ENCODE results near the gene GLG1. TPM values are rescaled to one million over a fixed set of nuclear protein-coding genes. Genes with fewer than 3 reads are reported as not detected.
A peak's percentile ranks its signal among the peaks of the same experiment; 100 is the strongest.

Gene GLG1
- total RNA-seq, 3 donors from 2014 or later (not counting 1 experiment from before 2014, with no cell fraction given) = 184 to 225 (median 188) TPM

DNA sequence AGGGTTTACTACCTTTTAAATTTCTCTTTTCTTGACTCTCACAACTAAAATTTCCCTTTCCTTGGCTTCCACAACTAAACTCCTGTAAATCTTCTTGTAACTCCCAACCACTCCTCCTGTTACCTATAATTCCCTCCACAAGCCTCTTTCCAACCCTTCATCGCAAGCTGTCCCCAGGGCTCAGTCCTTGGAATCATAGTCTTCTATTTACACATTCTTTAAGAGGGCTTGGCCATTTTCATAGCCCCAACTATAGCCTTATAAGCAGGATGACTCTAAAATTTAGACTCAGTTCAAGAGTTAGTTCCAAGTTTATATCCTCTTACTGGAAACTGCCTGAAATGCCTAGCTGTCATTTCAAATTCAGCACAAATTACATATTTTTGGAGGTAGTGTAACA is 23.9 kb downstream of the GLG1 start:
- Mint-ChIP-seq H3K9me3 (no peaks in the 10 kb centered on the region), H3K4me3 (peak overlapping the region; percentile 3), H3K36me3 (no peaks in the 10 kb centered on the region), H3K27me3 (ENCODE audit: low read depth in 2 of 2) (no peaks in the 10 kb centered on the region), H3K27ac (peak overlapping the region; percentile 21 to 61), H3K4me1 (peaks cover 63 to 83% of the 10 kb centered on the region in 2 donors)
- Histone ChIP-seq H3K27me3 (ENCODE audit: control insufficient read depth, insufficient read depth, low read length) (no peaks in the 10 kb centered on the region), H3K9me3 (ENCODE audit: control insufficient read depth, insufficient read depth, low read length) (no peaks in the 10 kb centered on the region), H3K4me3 (ENCODE audit: low read length) (no peak overlapping the region), H3K36me3 (ENCODE audit: control insufficient read depth, insufficient read depth, low read length) (peaks cover 5% of the 10 kb centered on the region), H3K4me1 (ENCODE audit: control insufficient read depth, insufficient read depth, low read length) (peaks cover 8% of the 10 kb centered on the region), H3K27ac (ENCODE audit: low read length) (no peak overlapping the region)
- 97% methylated on average over 1 of the region's 1 CpG for WGBS (ENCODE audit: insufficient coverage)
- ATAC-seq = no peak
- intact Hi-C loops (cut with micrococcal nuclease) = no loop called here
- TF ChIP-seq, protein P1, sequence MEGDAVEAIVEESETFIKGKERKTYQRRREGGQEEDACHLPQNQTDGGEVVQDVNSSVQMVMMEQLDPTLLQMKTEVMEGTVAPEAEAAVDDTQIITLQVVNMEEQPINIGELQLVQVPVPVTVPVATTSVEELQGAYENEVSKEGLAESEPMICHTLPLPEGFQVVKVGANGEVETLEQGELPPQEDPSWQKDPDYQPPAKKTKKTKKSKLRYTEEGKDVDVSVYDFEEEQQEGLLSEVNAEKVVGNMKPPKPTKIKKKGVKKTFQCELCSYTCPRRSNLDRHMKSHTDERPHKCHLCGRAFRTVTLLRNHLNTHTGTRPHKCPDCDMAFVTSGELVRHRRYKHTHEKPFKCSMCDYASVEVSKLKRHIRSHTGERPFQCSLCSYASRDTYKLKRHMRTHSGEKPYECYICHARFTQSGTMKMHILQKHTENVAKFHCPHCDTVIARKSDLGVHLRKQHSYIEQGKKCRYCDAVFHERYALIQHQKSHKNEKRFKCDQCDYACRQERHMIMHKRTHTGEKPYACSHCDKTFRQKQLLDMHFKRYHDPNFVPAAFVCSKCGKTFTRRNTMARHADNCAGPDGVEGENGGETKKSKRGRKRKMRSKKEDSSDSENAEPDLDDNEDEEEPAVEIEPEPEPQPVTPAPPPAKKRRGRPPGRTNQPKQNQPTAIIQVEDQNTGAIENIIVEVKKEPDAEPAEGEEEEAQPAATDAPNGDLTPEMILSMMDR (IDR thresholded peaks at IDR 0.05) = no peak
- no peak for DNase-seq

DNA sequence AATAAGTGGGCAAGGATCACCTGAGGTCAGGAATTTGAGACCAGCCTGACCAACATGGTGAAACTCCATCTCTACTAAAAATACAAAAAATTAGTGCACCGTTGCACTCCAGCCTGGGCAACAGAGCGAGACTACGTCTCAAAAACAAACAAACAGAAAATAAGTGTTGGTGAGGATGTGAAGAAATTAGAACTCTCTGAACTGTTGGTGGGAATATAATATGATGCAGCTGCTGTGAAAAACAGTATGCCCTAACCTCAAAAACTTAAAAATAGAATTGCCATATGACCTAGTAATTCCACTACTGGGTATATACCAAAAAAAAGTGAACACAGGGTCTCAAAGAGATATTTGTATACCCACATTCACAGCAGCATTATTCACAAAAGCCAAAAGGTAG is 26.1 kb downstream of the GLG1 start:
- Mint-ChIP-seq H3K4me3 (peak overlapping the region; percentile 25), H3K36me3 (no peaks in the 10 kb centered on the region), H3K4me1 (peaks cover 57 to 79% of the 10 kb centered on the region in 2 donors), H3K27ac (peak overlapping the region; percentile 65 to 83), H3K27me3 (ENCODE audit: low read depth in 2 of 2) (no peaks in the 10 kb centered on the region), H3K9me3 (no peaks in the 10 kb centered on the region)
- no CpG with 5 or more reads among the region's 3 CpGs for WGBS (ENCODE audit: insufficient coverage)
- DNase-seq = no peak
- Histone ChIP-seq H3K9me3 (ENCODE audit: control insufficient read depth, insufficient read depth, low read length) (no peaks in the 10 kb centered on the region), H3K27me3 (ENCODE audit: control insufficient read depth, insufficient read depth, low read length) (no peaks in the 10 kb centered on the region), H3K36me3 (ENCODE audit: control insufficient read depth, insufficient read depth, low read length) (no peaks in the 10 kb centered on the region), H3K4me1 (ENCODE audit: control insufficient read depth, insufficient read depth, low read length) (peaks cover 8% of the 10 kb centered on the region), H3K27ac (ENCODE audit: low read length) (no peak overlapping the region), H3K4me3 (ENCODE audit: low read length) (no peak overlapping the region)
- TF ChIP-seq, protein P1 (IDR thresholded peaks at IDR 0.05) = no peak
- intact Hi-C loops (cut with micrococcal nuclease) = no loop called here
- ATAC-seq = peak in 2 of 3 donors; percentile 61 to 62

DNA sequence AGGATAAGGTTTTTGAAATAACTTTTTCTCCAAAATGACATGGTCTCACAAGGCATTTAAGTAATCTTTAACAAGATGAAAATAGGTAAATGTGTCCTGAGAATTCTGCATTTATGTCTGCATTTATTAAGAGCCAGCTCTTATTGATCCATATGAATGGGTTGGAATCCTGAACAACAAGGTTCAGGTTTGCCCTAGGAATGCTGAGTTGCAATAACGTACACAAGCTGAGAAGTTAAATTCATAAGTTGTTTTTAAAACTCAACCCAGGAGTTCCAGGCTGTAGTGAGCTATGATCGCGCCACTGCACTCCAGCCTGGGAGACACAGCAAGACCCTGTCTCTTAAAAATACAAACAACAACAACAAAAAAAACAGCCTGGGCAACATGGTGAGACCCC is 28.1 kb downstream of the GLG1 start:
- Histone ChIP-seq H3K4me1 (ENCODE audit: control insufficient read depth, insufficient read depth, low read length) (peaks cover 5% of the 10 kb centered on the region), H3K36me3 (ENCODE audit: control insufficient read depth, insufficient read depth, low read length) (no peaks in the 10 kb centered on the region), H3K27me3 (ENCODE audit: control insufficient read depth, insufficient read depth, low read length) (no peaks in the 10 kb centered on the region), H3K4me3 (ENCODE audit: low read length) (no peak overlapping the region), H3K9me3 (ENCODE audit: control insufficient read depth, insufficient read depth, low read length) (no peaks in the 10 kb centered on the region), H3K27ac (ENCODE audit: low read length) (no peak overlapping the region)
- TF ChIP-seq, protein P1 (IDR thresholded peaks at IDR 0.05) = no peak
- Mint-ChIP-seq H3K36me3 (no peaks in the 10 kb centered on the region), H3K4me1 (peaks cover 62 to 79% of the 10 kb centered on the region in 2 donors), H3K27me3 (ENCODE audit: low read depth in 2 of 2) (no peaks in the 10 kb centered on the region), H3K9me3 (no peaks in the 10 kb centered on the region), H3K4me3 (no peak overlapping the region), H3K27ac (no peak overlapping the region)
- no peak for ATAC-seq
- WGBS (ENCODE audit: insufficient coverage) = 87% methylated on average over 3 of the region's 3 CpGs
- intact Hi-C loops (cut with micrococcal nuclease) = no loop called here
- no peak for DNase-seq

DNA sequence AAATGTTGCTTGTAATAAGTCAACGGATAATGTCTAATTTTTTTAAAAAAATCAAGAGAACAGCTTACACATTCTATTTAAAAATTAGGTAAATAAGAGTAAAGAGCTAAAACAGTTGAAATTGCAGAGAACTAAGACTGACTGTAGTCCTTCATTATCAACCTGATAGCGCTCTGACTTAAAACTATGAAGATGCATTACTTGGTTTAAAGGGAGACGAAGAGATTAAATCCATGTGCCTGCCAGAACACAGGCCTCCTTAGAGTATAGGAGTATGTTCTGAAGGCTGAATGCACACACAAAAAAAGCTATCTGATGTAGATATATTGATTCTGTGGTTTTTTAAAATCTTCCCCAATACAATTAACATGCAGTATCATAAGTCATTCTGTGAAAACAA is 28.5 kb downstream of the GLG1 start:
- H3K4me3 ChIP-seq (ENCODE audit: low read length) = no peak overlapping the region
- TF ChIP-seq, protein P1 (IDR thresholded peaks at IDR 0.05) = no peak
- H3K27me3 ChIP-seq (ENCODE audit: control insufficient read depth, insufficient read depth, low read length) = no peaks in the 10 kb centered on the region
- peaks cover 9% of the 10 kb centered on the region for H3K4me1 ChIP-seq (ENCODE audit: control insufficient read depth, insufficient read depth, low read length)
- Mint-ChIP-seq H3K36me3 (no peaks in the 10 kb centered on the region), H3K27ac (peak overlapping the region in 1 of 2 donors; percentile 36), H3K9me3 (no peaks in the 10 kb centered on the region), H3K4me3 (no peak overlapping the region), H3K4me1 (peaks cover 59 to 78% of the 10 kb centered on the region in 2 donors), H3K27me3 (ENCODE audit: low read depth in 2 of 2) (no peaks in the 10 kb centered on the region)
- H3K27ac ChIP-seq (ENCODE audit: low read length) = no peak overlapping the region
- no peak for ATAC-seq
- no peaks in the 10 kb centered on the region for H3K36me3 ChIP-seq (ENCODE audit: control insufficient read depth, insufficient read depth, low read length)
- 91% methylated on average over 2 of the region's 3 CpGs for WGBS (ENCODE audit: insufficient coverage)
- intact Hi-C loops (cut with micrococcal nuclease) = no loop called here
- no peaks in the 10 kb centered on the region for H3K9me3 ChIP-seq (ENCODE audit: control insufficient read depth, insufficient read depth, low read length)
- no peak for DNase-seq

Measured in natural killer cell (primary cell).